ENCODE results near the gene TGOLN2.

DNA sequence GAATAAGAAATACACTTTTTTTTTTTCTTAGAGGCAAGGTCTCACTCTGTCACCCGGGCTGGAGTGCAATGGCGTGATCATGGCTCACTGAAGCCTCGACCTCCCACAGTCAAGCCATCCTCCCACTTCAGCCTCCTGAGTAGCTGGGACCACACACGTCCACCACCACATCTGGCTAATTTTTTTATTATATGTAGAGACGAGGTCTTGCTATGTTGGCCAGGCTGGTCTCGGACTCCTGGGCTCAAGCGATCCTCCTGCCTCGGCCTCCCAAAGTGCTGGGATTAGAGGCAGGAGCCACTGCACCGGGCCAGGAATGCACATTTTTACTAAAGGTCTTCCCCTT is 2.4 kb downstream of the TGOLN2 start:
- no peak for TF ChIP-seq CTCF (IDR thresholded peaks at IDR 0.05)
- TF ChIP-seq ZFX (IDR thresholded peaks at IDR 0.05; ENCODE audit: borderline replicate concordance): no peak
